Putamen (tissue), 1 donor: ENCODE results near the gene NCKAP5.

ENCODE experiments used
- DNase-seq: peaks from one replicate; pipeline ENCODE4 v3.0.0-alpha.2; 2016; ENCODE audit warnings: low spot score

The NCKAP5 gene

DNA sequence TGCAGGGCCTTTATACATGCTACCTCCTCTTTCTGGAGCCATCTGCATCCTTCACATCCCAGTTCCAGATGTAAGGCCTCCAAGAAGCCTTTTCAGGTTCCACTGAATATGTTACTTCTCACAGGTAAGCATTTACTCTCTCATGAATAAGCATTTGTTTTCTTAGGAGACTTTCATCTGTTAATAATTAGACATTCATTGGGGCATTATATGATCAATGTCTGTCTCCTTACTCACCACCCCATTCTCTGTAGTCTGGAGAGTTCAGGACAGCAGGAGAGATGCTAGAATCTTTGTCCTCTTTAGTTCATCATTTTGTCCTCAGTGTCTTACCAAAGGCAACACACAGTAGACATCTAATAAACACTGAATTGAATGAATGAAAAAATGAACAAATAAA is 185.7 kb downstream of the NCKAP5 start:
- no peak for DNase-seq

GRCh38 chr2:133380991-133381390 is 187.3 kb downstream of the NCKAP5 start:
- DNase-seq: no peak

DNA sequence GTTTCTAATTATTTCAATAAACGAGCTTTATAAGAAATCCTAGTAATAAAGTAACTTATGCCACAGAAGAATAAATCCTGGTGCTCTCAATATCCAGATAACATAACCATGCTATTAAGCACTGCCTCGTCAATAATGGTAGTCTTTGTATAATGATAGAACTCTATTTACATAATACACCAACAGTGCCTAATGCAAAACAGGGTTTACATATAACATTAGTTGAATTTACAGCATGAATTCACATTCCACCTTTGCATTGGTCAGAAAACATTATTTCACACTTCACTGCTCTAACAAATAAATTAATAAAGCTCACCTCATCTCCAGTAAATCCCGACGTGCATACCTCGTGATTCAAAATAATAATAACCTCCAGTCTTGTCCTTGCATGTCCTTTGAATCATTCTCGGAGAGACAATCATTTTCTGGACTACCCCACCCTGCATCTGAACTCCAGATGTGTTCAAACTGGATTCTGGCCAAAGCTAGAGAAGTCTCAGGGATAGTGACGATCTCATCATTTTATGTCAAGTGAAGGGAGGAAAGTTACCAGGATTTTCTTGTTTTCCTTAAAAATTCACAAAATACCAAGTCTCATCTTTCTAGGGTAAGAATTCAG is 189.2 kb downstream of the NCKAP5 start:
- no peak for DNase-seq

GRCh38 chr2:133378386-133378785 is 189.9 kb downstream of the NCKAP5 start:
- DNase-seq: peak; percentile 68

DNA sequence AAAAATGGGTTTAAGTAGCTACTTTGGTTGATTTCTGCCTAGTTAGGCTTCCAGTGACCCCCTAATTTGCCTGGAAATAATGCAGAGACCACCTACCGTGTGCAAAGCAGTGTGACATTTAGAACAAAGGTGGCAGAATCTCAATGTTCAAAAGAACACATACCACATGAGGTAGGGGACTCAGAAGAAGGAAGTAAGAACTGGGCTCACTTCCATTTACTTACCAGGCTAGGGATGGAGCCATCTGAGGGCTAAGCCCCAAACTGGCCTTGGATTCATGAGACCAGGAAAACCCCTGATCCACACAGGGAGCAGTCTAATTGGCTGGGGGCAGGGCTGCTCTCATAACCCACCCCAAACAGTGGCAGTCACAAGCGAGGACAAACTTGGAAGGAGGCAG is 190.7 kb downstream of the NCKAP5 start:
- DNase-seq: no peak

GRCh38 chr2:133377021-133377481 is 191.2 kb downstream of the NCKAP5 start:
- DNase-seq: no peak

DNA sequence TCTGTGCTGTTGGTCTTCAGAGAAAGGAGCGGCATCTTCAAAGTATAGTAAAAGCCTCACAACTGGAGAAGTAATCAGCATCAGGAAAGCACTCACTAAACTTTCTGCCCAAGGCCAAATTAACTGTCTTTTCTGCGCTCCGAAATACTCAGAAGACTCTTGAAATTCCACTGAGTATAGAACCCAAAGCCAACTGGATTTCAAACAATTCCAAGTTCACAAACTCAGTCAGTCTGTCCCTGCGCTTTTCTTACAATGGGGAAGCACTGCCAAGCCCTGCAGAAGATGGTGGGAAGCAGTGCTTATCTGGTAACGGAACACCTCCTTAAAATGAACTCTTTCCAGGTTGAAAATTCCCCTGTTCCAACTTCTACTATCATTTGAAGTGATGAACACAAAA is 193.5 kb downstream of the NCKAP5 start:
- DNase-seq: no peak

- no peak for DNase-seq
These were observed 197.0 kb downstream of the NCKAP5 start for GRCh38 chr2:133371286-133371685.

DNA sequence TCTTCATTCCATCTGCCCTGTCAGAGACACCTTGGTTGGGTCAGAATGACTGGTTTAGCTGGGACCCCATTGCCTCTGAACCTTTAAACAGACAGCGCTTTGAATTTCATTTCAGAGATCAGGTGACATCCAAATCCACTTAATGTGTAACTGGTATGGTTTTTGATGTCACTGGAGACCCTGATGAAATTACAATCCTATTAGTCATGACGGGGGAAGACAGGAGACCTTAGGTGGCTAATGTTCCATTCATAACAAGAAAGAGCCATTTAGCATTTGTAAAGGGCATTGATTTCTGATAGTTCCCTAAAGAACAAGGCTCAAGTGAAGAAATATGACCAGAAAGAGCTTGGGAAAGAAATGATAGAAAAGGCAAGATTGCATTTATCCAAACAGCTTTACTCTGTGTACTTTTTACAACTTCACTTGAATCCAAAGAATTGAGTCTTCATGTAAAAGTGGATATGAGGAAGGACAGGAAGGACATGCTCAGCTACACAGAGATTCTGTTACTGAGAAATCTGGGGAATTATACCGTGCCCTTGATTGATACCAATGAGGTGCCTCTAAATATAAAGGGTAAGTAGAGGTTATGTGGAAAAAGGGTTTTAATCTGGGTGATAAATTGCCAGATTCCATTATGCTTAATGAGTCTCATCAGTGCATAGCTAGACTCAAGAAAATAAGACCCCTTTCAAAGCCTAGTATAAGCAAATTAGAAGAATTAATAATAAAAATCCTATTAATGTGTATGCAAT is 198.2 kb downstream of the NCKAP5 start:
- no peak for DNase-seq

DNA sequence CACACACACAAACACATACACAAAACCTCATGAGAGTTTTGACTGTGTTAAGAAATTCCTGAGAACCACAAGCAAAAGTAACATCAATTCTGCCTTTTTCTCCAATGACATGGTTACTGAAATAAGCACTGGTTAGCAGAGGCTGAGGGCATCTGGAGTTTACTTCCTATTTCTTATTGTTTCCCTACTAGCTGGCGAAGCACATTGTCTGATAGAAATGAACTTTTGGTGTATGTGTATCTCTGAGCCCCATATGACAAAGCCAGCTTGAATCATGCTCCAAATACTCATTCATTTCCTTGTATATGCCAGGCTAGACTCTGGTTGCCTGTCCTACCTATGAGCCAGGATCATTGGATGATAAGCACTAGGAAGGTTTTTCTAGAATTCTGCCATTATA is 203.1 kb downstream of the NCKAP5 start:
- no peak for DNase-seq

GRCh38 chr2:133364636-133365035 is 203.6 kb downstream of the NCKAP5 start:
- DNase-seq: no peak

- no peak for DNase-seq
These were observed 204.4 kb downstream of the NCKAP5 start for GRCh38 chr2:133363884-133364283.

DNA sequence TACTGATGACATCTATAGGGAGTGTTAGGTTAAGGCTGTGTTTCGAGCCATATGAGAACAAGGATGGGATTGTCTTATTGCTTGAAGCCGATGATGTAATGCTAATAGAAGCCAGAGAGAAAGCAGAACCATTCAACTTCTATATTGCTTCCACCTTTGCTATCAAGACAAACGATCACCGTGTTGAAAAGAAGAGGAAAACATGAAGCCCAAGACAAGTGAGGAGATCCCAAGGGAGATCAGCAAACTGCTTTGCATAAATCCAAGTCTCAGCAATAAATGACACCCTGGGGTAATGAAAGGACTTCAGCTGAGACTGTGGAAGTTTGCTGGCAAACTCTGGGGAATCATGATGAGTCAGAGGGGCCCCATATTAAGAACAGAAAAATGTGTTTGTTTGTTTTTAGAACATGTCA is 206.2 kb downstream of the NCKAP5 start:
- DNase-seq: peak; percentile 14

- DNase-seq: no peak
These were observed 207.4 kb downstream of the NCKAP5 start for GRCh38 chr2:133360882-133361281.

- no peak for DNase-seq
These were observed 208.1 kb downstream of the NCKAP5 start for GRCh38 chr2:133360190-133360589.

- no peak for DNase-seq
These were observed 215.5 kb downstream of the NCKAP5 start for GRCh38 chr2:133352719-133353118.

- no peak for DNase-seq
These were observed 221.6 kb downstream of the NCKAP5 start for GRCh38 chr2:133346654-133347053.

- DNase-seq: no peak
These were observed 222.6 kb downstream of the NCKAP5 start for GRCh38 chr2:133345638-133346037.

- DNase-seq: no peak
These were observed 223.4 kb downstream of the NCKAP5 start for GRCh38 chr2:133344849-133345248.

GRCh38 chr2:133343018-133343352 is 225.3 kb downstream of the NCKAP5 start:
- DNase-seq: no peak

GRCh38 chr2:133342286-133343017 is 225.8 kb downstream of the NCKAP5 start:
- no peak for DNase-seq

DNA sequence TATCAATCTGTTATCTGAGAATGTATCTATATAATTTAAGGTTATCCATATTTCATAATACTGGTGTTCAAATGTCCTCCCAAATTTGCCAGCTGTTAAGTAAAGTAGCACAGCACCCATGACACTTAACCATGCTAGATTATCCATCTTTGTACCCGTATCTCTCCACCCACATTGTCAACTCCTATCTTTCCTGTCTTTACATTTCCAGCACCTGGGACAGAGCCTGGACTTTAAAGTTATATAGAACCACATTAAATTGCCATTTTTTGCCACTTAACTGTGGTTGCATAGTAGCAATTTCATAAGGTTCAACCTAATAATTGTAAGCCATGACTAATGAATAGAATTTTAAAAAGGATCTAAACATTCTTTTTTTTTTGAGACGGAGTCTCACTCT is 226.7 kb downstream of the NCKAP5 start:
- DNase-seq: no peak

DNA sequence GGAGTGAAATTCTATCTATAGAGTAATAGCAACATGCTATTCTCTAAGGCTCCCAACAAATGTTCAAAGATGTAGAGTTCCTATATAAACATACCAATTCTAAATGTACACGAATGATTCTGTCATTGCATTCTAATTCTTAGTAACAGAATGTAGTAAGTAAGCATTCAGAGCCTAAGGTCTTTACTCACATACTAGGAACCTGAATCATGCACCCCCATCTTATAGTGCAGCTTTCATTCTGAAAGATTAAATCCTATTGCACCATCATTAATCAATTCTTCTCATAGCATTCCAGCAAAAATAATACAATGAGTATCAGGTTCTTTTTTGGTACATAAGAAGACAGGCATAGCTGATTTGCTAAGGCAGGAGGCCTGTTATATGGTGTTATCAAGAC is 230.0 kb downstream of the NCKAP5 start:
- no peak for DNase-seq
